GM19351 (cell line): ENCODE measurements around the gene OR2G6.
"Not testable (repeated sequence)": the region's sequence is repeated elsewhere in the genome, so short reads cannot be mapped to it uniquely, and the experiment has no call there.

ENCODE experiments used
- ATAC-seq: cut with Tn5 transposase; IDR thresholded peaks from one replicate; pipeline ENCODE4 v1.9.1; 2021; ENCODE audit warnings: mild to moderate bottlenecking, moderate library complexity; ENCODE audit not compliant: unreplicated experiment

Gene OR2G6

GRCh38 chr1:248573856-248574255, 66.0 kb downstream of the OR2G6 start:
- not testable (repeated sequence) for ATAC-seq

GRCh38 chr1:248574657-248575056, 66.8 kb downstream of the OR2G6 start, which contains the start of gene OR2T34:
Gene OR2T34, minus strand, starts transcription at chr1:248574757. Its CDS starts 0 bp downstream, at chr1:248574757.
- ATAC-seq: not testable (repeated sequence)

- ATAC-seq: no peak
Measured at GRCh38 chr1:248576260-248576980, 68.5 kb downstream of the OR2G6 start.
